PFSK-1 (cell line): Measurements from ENCODE around the gene ATP8B4.

Experiments
- FOXP2 ChIP-seq: optimal IDR thresholded peaks from 2 replicates; pipeline ENCODE3; 2011; ENCODE audit warnings: borderline replicate concordance, control low read depth, inconsistent platforms; ENCODE audit not compliant: insufficient read depth; ENCODE audit errors: extremely low read length, extremely low read depth
- POLR2AphosphoS5 ChIP-seq: IDR thresholded peaks from 2 replicates; pipeline ENCODE4 v1.6.1; 2012; ENCODE audit warnings: low read depth, mild to moderate bottlenecking, control low read depth, low read length, moderate library complexity
- SIN3A ChIP-seq: IDR thresholded peaks from 2 replicates; pipeline ENCODE4 v1.6.1; 2012; ENCODE audit warnings: mild to moderate bottlenecking, low read length, moderate library complexity, borderline replicate concordance; ENCODE audit not compliant: insufficient read depth
- TAF1 ChIP-seq: IDR thresholded peaks from 2 replicates; pipeline ENCODE4 v1.6.1; 2012; ENCODE audit warnings: low read length, control low read depth, borderline replicate concordance; ENCODE audit not compliant: insufficient read depth
- TF ChIP-seq, protein P1 (sequence below), 2 experiments: IDR thresholded peaks; 2 replicates each; pipeline versions ENCODE4 v1.6.1 to v1.8.0; 2011 to 2012; ENCODE audit warnings: low read depth in 2 of 2, low read length in 2 of 2, control low read depth in 1 of 2, inconsistent platforms in 1 of 2, mild to moderate bottlenecking in 1 of 2, moderate library complexity in 1 of 2; ENCODE audit not compliant: insufficient read depth in 1 of 2

The ATP8B4 gene

DNA sequence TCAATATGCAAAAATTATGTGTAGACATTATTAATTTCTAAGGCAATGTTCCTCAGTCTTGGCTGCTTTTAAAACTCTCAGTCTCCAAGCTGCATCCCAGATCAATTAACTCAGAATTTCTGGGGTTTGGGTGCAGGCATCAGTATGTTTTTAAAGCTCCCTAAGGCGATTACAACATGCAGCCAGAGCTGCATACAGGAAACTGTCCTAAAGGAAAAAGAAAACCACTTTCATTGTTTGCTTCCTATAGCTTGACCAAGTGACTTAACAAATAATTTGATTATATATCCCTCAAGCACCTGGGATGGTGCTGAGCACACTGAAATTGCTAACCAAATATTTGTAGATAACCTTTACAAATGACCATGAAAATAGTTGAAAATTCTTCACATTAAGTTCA is 303.5 kb downstream of the ATP8B4 start:
- TF ChIP-seq, protein P1, sequence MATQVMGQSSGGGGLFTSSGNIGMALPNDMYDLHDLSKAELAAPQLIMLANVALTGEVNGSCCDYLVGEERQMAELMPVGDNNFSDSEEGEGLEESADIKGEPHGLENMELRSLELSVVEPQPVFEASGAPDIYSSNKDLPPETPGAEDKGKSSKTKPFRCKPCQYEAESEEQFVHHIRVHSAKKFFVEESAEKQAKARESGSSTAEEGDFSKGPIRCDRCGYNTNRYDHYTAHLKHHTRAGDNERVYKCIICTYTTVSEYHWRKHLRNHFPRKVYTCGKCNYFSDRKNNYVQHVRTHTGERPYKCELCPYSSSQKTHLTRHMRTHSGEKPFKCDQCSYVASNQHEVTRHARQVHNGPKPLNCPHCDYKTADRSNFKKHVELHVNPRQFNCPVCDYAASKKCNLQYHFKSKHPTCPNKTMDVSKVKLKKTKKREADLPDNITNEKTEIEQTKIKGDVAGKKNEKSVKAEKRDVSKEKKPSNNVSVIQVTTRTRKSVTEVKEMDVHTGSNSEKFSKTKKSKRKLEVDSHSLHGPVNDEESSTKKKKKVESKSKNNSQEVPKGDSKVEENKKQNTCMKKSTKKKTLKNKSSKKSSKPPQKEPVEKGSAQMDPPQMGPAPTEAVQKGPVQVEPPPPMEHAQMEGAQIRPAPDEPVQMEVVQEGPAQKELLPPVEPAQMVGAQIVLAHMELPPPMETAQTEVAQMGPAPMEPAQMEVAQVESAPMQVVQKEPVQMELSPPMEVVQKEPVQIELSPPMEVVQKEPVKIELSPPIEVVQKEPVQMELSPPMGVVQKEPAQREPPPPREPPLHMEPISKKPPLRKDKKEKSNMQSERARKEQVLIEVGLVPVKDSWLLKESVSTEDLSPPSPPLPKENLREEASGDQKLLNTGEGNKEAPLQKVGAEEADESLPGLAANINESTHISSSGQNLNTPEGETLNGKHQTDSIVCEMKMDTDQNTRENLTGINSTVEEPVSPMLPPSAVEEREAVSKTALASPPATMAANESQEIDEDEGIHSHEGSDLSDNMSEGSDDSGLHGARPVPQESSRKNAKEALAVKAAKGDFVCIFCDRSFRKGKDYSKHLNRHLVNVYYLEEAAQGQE (IDR thresholded peaks at IDR 0.05; ENCODE audit: insufficient read depth in 1 of 2, low read depth in 2 of 2, low read length in 2 of 2): no peak
- no peak for TF ChIP-seq TAF1

DNA sequence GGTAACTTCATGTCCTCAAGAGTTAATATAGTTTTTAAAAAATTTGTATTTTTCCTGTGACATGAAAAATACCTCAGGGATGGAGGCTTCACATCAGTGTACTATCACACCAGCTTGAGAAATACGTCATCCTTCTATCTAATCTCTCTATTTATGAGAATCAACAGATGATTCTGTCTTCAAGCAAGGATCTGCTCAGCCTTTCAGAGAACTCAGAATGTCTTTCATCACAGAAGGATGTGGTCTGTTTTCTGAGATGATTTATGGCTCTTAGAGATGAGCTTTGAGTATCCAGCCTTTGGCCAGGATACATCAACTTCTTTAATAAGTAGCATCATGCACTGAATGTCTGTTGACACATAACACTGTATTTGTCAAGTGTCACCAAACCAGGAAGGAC is 304.3 kb downstream of the ATP8B4 start:
- no peak for TF ChIP-seq FOXP2
- no peak for TF ChIP-seq POLR2AphosphoS5
- no peak for TF ChIP-seq TAF1
- TF ChIP-seq, protein P1 (IDR thresholded peaks at IDR 0.05; ENCODE audit: insufficient read depth in 1 of 2, low read depth in 2 of 2, low read length in 2 of 2): no peak
- TF ChIP-seq SIN3A: no peak

DNA sequence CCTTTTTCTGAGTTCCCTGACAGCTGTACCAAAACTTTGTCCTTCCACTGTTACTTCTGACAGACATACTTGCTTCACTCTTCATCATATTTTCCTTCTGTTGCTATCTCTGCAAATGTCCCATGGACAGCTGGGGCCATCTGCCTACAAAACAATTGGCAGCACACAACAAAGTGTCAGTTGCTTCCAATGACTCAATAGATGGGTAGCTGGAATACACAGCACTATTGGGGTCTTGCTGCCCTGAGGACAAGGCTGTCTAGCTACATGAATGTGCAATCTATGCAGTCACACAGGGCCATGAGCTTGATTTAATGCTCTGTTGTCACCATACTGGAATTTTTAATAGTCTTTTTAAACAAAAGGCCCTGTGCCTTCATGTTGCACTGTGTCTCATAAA is 305.4 kb downstream of the ATP8B4 start:
- TF ChIP-seq FOXP2: no peak
- TF ChIP-seq POLR2AphosphoS5: no peak
- TF ChIP-seq, protein P1 (IDR thresholded peaks at IDR 0.05; ENCODE audit: insufficient read depth in 1 of 2, low read depth in 2 of 2, low read length in 2 of 2): no peak
- TF ChIP-seq SIN3A: no peak
- TF ChIP-seq TAF1: no peak

DNA sequence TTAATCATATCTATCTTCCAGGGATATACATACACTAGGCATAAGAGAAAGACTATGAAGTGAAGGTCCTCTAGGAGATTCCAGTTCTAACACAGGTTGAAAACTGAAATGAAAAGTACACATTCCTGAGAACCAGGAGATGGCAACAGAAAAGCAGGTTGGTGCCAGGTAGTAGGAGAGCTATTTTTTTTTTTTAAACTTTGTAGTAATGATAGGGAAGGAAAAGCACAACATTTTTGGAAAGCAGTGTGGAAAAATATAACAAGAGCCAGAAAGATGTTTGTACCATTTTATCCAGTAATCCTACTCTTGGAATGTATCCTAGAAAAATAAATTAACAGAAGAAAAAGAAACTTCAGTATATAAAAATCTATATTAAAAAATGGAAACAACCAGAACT is 308.3 kb downstream of the ATP8B4 start:
- TF ChIP-seq TAF1 (no peak), FOXP2 (no peak), SIN3A (no peak), POLR2AphosphoS5 (no peak)
- TF ChIP-seq, protein P1 (IDR thresholded peaks at IDR 0.05; ENCODE audit: insufficient read depth in 1 of 2, low read depth in 2 of 2, low read length in 2 of 2): no peak

DNA sequence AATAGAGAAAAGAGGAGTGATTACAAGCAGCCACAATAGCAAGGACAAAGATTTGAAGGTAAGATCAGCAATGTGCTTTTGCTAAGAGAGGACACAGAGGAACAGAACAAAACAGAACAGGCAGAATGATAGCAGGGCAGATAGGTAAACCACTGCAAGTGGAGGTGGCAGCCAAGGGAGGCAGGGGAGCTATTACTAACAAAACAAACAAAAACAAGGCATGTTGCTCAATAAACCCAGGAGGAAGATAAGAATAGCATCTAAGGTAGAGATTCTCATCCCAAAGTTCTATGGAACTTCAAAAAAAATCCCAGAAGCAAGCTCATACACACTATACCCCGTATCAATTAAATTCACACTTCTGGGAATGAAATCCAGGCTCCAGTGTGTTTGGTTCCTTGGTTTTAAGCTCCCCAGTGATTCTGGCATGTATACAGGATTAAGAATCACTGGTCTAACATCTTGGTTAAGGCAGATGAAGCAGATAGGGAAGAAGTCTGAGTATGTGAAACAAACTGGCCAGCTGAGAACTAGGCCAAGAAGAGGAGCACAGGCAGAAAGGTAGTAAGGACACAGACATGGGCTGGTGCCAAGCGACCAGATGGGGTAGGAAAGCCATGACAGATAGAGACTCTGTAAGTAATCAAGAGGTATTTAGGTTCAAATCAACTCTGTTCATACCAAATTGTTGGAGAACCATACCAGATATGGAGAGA is 309.0 kb downstream of the ATP8B4 start:
- TF ChIP-seq, protein P1 (IDR thresholded peaks at IDR 0.05; ENCODE audit: insufficient read depth in 1 of 2, low read depth in 2 of 2, low read length in 2 of 2): no peak
- TF ChIP-seq SIN3A (no peak), FOXP2 (no peak), TAF1 (no peak), POLR2AphosphoS5 (no peak)
